ENCODE results near the gene SRL.
"Not testable (repeated sequence)": the region's sequence is repeated elsewhere in the genome, so short reads cannot be mapped to it uniquely, and the experiment has no call there.

GRCh38 chr16:4211445-4212210 lies 30.3 kb downstream of the SRL start:
- not testable (repeated sequence) for TF ChIP-seq CTCF, POLR2A (IDR thresholded peaks at IDR 0.05)
